Suprapubic skin (tissue), 4 donors: ENCODE measurements around the gene ST6GALNAC4.

Experiments
- CTCF ChIP-seq, 2 donors: fragments of 200-600 bp in 1 of 2; fragments of 450-650 bp in 1 of 2; sonication (generic) in 1 of 2; IDR thresholded peaks; one replicate each; pipeline ENCODE4 v1.5.1; 2016 to 2019; ENCODE audit warnings: antibody characterized with exemption in 2 of 2, mild to moderate bottlenecking in 1 of 2, moderate library complexity in 1 of 2
- POLR2A ChIP-seq, 2 donors: fragments of 450-650 bp; IDR thresholded peaks; one replicate each; pipeline ENCODE4 v1.6.1; 2017; ENCODE audit warnings: antibody characterized with exemption in 2 of 2, mild to moderate bottlenecking in 2 of 2, moderate library complexity in 2 of 2
- POLR2AphosphoS5 ChIP-seq, 3 donors: sonication (generic); formaldehyde crosslinking; IDR thresholded peaks; one replicate each; pipeline ENCODE4 v1.6.1; 2017; ENCODE audit warnings: antibody characterized with exemption in 3 of 3

GRCh38 chr9:127869310-127870152, 47.3 kb downstream of the ST6GALNAC4 start:
- TF ChIP-seq CTCF (IDR thresholded peaks at IDR 0.05), result peak; percentile 69 to 96
- TF ChIP-seq POLR2AphosphoS5 (IDR thresholded peaks at IDR 0.05), result no peak
- TF ChIP-seq POLR2A (IDR thresholded peaks at IDR 0.05), result no peak
